Muscle layer of colon (tissue), 2 donors: ENCODE data around the gene BRD7.

Experiments used
- H3K27ac ChIP-seq: one replicate; pipeline ENCODE4 v1.7.0; 2013; ENCODE audit warnings: low read depth, mild to moderate bottlenecking, low read length, moderate library complexity
- H3K27me3 ChIP-seq, 2 donors: one replicate each; pipeline ENCODE4 v1.7.0; 2013; ENCODE audit warnings: low read length in 2 of 2, mild to moderate bottlenecking in 2 of 2; ENCODE audit not compliant: insufficient read depth in 2 of 2, control insufficient read depth in 1 of 2
- H3K36me3 ChIP-seq: one replicate; pipeline ENCODE4 v1.7.0; 2013; ENCODE audit warnings: mild to moderate bottlenecking, low read length; ENCODE audit not compliant: insufficient read depth
- H3K4me1 ChIP-seq: one replicate; pipeline ENCODE4 v1.7.0; 2013; ENCODE audit warnings: mild to moderate bottlenecking, low read length; ENCODE audit not compliant: insufficient read depth
- H3K4me3 ChIP-seq, 2 donors: one replicate each; pipeline ENCODE4 v1.7.0; 2013; ENCODE audit warnings: low read length in 2 of 2, low read depth in 1 of 2, mild to moderate bottlenecking in 1 of 2, moderate library complexity in 1 of 2
- H3K9ac ChIP-seq: one replicate; pipeline ENCODE4 v1.7.0; 2013; ENCODE audit warnings: low read length
- H3K9me3 ChIP-seq: one replicate; pipeline ENCODE4 v1.7.0; 2013; ENCODE audit warnings: mild to moderate bottlenecking, low read length
- donor health status: abdominal sarcoma.
- donor health status: Adenocarcinoma of cecum.

The BRD7 gene

DNA sequence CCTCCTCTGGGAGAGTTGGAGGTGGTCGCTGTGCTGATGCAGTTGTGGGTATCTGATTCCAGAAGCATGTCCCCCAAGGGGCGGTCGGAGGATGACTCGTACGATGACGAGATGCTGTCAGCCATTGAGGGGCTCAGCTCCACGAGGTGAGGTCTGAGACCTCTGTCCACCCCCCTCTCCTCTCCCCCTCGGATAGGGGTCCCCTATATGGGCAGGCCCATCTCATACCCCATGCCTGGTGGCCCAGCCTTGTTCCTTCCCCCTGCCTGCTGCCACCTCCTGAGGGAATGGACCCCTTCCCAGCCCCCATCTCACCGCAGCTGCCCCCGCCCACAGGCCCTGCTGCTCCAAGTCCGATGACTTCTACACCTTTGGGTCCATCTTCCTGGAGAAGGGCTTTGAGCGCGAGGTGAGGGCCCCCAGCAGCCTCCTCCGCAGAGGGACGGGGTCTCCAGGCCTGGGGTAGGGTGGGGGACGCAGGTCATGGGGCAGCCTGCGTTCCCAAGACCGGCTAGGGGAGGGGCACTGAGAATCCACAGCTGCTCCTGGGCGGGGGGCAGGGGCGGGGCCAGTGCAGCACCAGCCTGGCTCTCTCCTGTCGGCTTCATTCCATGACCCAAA lies 63.2 kb downstream of the BRD7 start:
- no peaks in the 10 kb centered on the region for H3K36me3 ChIP-seq
- H3K9me3 ChIP-seq = no peaks in the 10 kb centered on the region
- no peaks in the 10 kb centered on the region for H3K4me1 ChIP-seq
- no peak overlapping the region for H3K27ac ChIP-seq
- no peak overlapping the region for H3K4me3 ChIP-seq
- H3K9ac ChIP-seq = no peak overlapping the region
- H3K27me3 ChIP-seq = no peaks in the 10 kb centered on the region

DNA sequence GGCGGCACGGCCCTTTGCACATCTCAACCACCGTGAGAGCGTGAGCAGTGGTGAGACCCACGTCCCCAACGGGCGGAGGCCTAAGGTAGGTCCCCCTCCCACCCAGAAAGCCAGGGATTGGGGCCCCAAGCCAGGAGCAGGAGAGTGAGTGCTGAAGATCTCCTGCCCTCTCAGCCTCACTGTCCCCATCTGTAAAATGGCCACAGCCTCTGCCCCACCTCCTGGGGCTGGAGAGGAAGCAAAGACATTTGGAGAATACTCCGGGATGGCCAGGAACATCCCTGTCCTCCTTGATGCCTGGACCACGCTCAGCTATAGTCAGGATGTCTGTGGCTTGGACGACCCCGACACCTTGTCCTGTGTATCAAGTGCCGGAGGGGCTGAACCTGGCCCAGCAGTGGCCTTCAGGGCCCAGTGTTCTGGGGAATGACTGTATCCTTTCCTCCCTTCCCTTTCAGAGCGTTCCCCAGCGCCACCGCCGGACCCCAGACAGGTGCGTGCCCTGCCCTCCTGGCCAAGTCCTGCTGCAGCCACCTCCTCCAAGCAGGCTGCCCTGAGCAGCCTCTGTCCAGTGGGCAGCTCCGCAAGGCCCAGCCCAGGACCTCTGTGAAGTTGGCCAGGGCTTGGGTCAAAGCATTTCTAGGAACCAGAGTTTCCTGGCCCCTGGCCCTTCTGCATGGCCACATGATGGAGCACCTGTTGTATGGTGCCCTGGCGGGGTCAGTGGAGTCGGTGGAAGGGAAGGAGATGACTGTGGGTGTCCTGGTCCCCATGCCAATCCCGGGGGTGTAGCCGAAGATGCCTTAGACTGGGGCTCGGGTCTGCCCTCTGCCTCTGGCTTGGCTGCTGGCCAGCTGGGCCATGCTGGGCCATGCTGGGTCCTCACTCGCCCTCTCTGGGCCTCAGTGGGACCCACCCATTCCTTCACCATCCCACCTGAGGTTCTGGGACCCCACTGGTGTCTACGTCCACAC lies 64.0 kb downstream of the BRD7 start:
- Histone ChIP-seq H3K4me3 (no peak overlapping the region), H3K27me3 (no peaks in the 10 kb centered on the region), H3K9ac (no peak overlapping the region), H3K27ac (no peak overlapping the region), H3K4me1 (no peaks in the 10 kb centered on the region), H3K36me3 (no peaks in the 10 kb centered on the region), H3K9me3 (no peaks in the 10 kb centered on the region)

DNA sequence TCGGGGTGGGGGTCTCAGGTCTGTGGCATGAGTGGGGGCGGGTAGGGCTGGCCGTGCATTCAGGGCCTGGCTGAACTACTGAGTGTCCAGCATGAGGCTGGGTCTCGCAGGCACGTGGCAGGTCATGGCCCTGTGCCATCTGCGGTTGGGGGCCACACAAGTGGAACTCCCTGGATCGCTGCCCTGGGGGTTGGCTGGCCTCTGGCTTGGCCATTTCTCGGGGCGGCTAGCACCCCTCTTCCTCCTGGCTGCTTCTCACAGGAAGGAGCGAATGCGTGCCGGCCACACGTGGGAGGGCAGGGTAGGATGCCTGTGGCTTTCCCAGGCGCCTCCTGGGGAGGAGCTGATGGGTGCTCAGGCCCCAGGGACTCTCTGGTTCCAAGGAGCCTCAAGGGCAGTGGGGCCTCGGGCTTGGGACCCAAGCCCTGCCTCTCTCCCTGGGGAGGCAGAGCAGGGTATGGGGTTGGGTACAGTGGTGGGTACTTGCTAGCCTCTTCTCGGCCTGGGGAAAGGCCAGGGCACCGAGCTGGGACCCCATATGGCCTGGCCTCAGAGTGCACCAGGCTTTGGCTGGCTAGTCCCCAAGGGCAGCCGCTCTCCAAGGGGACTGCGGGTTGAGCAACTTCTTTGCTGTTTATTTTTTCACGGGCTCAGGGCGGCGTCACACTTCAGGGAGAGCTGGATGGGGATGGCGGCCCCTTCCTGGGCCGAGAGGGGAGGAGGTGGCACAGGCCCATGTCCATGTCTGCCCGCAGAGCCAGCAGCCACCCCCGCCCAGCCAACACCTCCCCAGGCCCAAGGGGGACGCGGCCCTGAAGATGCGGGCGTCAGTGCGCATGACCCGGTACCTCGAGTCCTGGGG lies 65.0 kb downstream of the BRD7 start:
- Histone ChIP-seq H3K9me3 (no peaks in the 10 kb centered on the region), H3K36me3 (no peaks in the 10 kb centered on the region), H3K27ac (no peak overlapping the region), H3K4me3 (no peak overlapping the region), H3K27me3 (no peaks in the 10 kb centered on the region), H3K9ac (no peak overlapping the region), H3K4me1 (no peaks in the 10 kb centered on the region)

DNA sequence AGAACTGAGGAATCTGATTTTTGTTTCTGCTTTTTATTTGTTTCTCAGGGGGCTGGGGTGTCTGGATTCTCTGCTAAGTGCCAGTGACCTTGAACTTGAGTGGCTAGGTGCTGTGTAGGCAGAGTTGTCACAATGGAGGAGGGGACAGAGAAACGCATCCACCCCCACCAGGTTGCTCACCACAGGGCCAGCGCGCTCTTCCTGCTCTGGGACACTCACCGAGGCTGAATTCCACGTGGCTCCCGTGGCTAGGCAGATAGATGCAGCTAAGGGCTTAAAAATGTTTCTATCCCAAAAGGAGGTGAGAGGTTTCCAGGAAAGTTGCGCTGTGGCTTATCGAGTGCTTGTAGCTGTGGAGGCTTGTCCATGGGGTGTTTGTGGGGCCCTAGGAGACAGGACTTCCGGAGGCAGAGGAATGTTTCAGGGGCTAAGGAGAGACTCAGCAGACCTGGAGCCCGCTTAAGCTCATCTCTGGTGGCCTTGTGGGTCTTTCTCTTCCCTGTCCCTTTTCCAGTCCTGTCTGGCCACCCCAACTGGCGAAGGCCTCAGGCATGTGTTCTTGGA lies 65.7 kb downstream of the BRD7 start:
- no peaks in the 10 kb centered on the region for H3K9me3 ChIP-seq
- H3K27ac ChIP-seq = no peak overlapping the region
- H3K9ac ChIP-seq = no peak overlapping the region
- H3K4me3 ChIP-seq = no peak overlapping the region
- H3K27me3 ChIP-seq = no peaks in the 10 kb centered on the region
- no peaks in the 10 kb centered on the region for H3K36me3 ChIP-seq
- no peaks in the 10 kb centered on the region for H3K4me1 ChIP-seq

DNA sequence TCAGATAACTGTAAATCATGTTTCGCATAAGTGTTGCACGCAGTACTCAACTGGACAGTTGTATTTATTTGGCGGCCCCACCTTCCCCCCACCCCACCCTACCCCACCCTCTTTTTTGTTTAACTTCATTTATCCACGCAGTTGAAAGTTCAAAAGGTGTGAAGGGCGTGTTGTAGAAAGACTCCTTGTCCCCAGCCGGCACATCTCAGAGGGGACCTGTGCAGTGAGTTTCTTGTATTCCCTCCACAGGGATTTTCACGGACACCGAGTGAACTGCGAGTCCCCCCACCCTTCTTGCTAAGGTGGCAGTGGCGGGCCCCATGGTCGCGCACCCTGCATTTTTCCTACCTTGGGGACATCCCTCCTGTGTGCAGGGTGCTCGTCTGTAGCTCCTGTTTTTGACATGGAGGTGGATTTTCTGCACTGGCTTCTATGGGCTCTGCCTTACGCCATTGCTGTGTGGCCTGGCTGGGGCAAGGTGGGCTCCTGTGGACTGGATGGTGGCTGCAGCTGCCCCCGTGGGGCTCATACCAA lies 66.2 kb downstream of the BRD7 start:
- Histone ChIP-seq H3K27ac (no peak overlapping the region), H3K4me1 (no peaks in the 10 kb centered on the region), H3K4me3 (no peak overlapping the region), H3K27me3 (no peaks in the 10 kb centered on the region), H3K36me3 (no peaks in the 10 kb centered on the region), H3K9me3 (no peaks in the 10 kb centered on the region), H3K9ac (no peak overlapping the region)

DNA sequence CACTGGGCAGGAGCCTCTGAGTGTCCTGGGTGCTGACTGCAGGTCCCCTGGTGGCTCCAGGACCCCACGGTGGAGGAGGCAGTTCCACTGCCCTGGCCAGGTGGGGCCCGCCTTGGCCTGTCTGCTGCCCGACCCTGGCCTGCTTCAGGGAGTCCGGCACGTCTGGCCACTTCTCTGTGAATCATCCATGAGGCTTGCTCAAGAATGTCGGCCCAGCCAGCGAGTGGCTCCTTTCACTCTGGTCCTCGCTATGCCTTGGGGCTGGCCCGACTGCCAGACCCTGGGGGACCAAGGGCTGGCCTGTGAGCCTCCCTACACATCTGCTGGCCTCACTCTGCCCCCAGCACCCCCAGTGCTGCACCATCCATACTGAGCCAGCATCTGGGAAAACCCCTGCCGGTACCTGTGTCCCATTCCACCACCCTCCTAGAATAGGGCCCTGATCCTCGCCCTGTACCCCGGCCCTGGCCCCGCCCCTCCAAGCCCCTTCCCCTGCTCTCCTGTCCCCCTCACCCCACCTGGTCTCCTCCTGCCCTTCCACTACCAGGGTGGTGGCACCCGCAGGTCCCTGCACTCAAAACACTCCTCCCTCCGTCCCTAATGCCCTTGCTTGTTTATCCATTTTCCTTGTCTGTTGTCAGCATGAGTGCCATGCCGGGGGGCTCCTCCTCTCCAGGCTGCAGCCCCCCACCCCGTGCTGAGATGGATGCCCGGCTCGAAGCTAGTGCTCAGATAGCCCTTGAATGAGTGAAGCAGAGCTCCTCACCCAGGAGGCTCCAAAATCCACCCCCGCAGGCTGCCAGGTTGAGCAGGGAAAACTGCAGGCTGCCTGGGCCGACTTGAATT lies 66.9 kb downstream of the BRD7 start:
- no peak overlapping the region for H3K4me3 ChIP-seq
- no peaks in the 10 kb centered on the region for H3K9me3 ChIP-seq
- no peaks in the 10 kb centered on the region for H3K36me3 ChIP-seq
- no peak overlapping the region for H3K9ac ChIP-seq
- H3K27ac ChIP-seq = no peak overlapping the region
- no peaks in the 10 kb centered on the region for H3K4me1 ChIP-seq
- H3K27me3 ChIP-seq = no peaks in the 10 kb centered on the region

DNA sequence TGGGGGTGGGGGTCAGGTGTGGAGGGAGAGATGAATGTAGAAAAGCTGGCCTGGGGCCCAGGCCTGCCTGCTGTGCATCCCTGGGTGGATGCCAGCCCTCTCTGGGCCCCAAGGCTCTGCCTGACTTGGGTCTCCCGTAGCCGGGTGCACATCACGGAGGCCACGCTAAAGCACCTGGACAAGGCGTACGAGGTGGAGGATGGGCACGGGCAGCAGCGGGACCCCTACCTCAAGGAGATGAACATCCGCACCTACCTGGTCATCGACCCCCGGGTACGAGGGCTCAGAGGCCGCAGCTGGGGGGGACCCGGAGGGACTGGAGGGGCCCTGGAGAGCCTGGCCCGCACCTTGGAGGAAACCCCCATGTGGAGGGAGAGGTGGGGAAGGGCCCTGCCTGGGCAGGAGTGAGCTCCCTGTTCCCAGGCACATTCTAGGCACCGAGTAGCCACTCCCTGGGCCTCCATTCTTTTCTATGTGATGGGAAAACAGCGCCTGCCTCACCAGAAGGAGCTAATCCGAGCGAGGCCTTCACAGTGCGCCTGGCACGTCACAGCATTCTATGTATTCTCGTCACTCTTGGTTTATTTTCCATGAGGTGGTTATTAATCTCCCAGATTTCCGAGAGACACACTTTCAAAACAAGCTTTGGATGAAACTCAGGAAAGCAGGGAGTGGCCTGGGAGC lies 67.7 kb downstream of the BRD7 start:
- H3K36me3 ChIP-seq = no peaks in the 10 kb centered on the region
- H3K9ac ChIP-seq = no peak overlapping the region

DNA sequence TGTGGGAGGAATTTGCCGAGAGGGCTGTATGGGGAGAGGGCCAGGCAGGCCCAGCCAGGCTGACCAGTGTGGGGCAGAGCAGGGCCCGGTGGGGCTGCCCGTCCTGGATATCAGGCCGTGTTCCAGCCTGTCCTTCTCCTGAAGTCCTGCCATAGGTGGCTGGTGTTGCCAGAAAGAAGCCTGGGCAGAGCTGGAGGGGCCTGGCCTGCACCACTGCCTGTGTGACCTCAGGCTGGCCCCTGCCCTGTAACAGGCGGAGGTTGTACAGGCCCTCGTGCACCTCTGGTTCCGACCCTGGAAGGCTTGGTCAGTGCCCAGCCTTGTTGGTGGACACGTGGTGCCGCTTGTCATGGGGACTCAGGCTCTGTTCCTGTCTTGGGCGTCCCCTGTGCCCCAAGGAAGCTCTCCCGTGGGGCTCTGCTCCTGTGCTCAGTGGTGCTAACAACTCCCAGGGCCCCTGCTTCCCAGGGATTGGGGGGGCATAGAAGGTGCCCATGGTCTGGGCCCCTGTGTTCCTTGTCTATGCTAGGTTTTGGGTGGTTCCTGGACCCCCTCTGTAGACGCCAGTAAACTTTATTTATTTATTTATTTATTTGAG lies 69.2 kb downstream of the BRD7 start:
- Histone ChIP-seq H3K36me3 (peaks cover 4% of the 10 kb centered on the region), H3K27me3 (no peaks in the 10 kb centered on the region), H3K9ac (no peak overlapping the region), H3K9me3 (no peaks in the 10 kb centered on the region), H3K4me1 (no peaks in the 10 kb centered on the region), H3K4me3 (no peak overlapping the region), H3K27ac (no peak overlapping the region)

More for the DNA sequence above, 67.7 kb downstream of the BRD7 start:
- no peaks in the 10 kb centered on the region for H3K9me3 ChIP-seq
- H3K4me3 ChIP-seq = no peak overlapping the region
- H3K27ac ChIP-seq = no peak overlapping the region
- no peaks in the 10 kb centered on the region for H3K27me3 ChIP-seq
- no peaks in the 10 kb centered on the region for H3K4me1 ChIP-seq

DNA sequence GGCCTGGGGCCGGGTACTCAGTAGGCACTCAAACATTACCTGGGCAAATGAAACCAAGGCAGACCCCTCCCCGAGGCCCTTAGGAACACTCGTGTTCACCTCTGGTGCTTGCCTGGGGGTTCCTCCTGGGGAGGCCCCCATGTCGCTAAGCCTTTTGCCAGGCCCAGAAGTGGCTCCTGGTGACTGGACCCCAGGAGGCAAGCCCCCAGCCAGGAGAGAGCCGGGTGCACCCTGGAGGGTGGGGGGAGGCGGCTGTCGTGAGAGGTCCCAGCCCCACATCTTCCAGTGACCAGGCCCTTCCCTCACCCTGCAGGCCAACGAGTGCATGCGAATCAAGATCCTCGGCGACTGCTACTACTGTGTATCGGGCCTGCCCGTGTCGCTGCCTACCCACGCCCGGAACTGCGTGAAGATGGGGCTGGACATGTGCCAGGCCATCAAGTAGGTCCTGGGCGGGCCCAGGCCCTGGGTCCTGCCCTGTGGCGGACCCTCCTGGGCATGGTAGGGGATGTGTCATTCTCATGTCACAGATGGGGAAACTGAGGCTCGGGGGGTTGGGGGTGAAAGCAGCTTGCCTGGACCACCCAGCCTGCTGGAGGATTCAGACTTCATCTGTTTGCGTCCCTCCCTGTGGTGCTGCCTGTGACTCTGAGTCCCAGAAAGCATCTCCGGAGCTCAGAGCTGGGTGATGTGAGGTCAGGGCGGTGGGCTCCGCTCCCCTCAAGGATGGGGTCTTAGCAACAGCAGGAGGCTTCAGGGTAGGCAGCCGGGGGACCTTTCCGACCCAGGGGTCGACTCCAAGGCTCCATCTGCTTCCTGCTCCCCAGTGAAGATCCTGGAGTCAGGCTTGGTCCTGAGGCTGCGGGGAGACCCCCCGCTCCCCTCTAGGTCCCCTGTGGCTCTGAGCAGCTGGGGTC lies 69.9 kb downstream of the BRD7 start:
- no peaks in the 10 kb centered on the region for H3K9me3 ChIP-seq
- H3K4me1 ChIP-seq = no peaks in the 10 kb centered on the region
- H3K9ac ChIP-seq = no peak overlapping the region
- no peaks in the 10 kb centered on the region for H3K27me3 ChIP-seq
- H3K36me3 ChIP-seq = peaks cover 4% of the 10 kb centered on the region
- H3K27ac ChIP-seq = no peak overlapping the region
- no peak overlapping the region for H3K4me3 ChIP-seq
